ENCODE results near the gene ATP6V0A1. TPM values are rescaled to one million over a fixed set of nuclear protein-coding genes. Genes with fewer than 3 reads are reported as not detected.
"Not testable (repeated sequence)": the region's sequence is repeated elsewhere in the genome, so short reads cannot be mapped to it uniquely, and the experiment has no call there.

ATP6V0A1 gene
- total RNA-seq, 1 donor from 2014 or later = 103 TPM

DNA sequence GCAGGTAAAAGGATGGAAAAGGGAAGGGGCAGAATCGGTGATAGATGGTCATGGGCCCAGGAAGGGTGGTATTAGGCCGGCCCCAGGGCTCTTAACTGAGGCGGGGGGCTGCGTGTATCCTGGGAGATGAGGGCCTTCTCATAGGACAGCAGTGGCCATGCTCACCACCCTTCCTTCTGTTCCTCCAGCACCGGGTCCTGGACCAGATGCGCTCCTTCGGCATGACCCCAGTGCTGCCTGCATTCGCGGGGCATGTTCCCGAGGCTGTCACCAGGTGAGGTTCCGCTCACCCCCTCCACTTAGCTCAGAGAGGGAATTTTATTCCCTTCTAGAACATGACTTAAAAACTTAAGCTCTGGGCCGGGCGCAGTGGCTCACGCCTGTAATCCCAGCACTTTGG is 79.8 kb downstream of the ATP6V0A1 start:
- no peaks in the 10 kb centered on the region for H3K9me3 Mint-ChIP-seq (ENCODE audit: unreplicated experiment)
- no peak for DNase-seq (ENCODE audit: low spot score)
- TF ChIP-seq, protein P1, sequence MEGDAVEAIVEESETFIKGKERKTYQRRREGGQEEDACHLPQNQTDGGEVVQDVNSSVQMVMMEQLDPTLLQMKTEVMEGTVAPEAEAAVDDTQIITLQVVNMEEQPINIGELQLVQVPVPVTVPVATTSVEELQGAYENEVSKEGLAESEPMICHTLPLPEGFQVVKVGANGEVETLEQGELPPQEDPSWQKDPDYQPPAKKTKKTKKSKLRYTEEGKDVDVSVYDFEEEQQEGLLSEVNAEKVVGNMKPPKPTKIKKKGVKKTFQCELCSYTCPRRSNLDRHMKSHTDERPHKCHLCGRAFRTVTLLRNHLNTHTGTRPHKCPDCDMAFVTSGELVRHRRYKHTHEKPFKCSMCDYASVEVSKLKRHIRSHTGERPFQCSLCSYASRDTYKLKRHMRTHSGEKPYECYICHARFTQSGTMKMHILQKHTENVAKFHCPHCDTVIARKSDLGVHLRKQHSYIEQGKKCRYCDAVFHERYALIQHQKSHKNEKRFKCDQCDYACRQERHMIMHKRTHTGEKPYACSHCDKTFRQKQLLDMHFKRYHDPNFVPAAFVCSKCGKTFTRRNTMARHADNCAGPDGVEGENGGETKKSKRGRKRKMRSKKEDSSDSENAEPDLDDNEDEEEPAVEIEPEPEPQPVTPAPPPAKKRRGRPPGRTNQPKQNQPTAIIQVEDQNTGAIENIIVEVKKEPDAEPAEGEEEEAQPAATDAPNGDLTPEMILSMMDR (IDR thresholded peaks at IDR 0.05; ENCODE audit: unreplicated experiment) = no peak
- peaks cover 15% of the 10 kb centered on the region for H3K36me3 Mint-ChIP-seq (ENCODE audit: low read depth, unreplicated experiment)
- H3K27ac Mint-ChIP-seq (ENCODE audit: unreplicated experiment) = no peak overlapping the region
- H3K4me3 Mint-ChIP-seq (ENCODE audit: unreplicated experiment) = no peak overlapping the region
- peaks cover 7% of the 10 kb centered on the region for H3K27me3 Mint-ChIP-seq (ENCODE audit: unreplicated experiment)
- peaks cover 16% of the 10 kb centered on the region for H3K4me1 Mint-ChIP-seq (ENCODE audit: unreplicated experiment)

DNA sequence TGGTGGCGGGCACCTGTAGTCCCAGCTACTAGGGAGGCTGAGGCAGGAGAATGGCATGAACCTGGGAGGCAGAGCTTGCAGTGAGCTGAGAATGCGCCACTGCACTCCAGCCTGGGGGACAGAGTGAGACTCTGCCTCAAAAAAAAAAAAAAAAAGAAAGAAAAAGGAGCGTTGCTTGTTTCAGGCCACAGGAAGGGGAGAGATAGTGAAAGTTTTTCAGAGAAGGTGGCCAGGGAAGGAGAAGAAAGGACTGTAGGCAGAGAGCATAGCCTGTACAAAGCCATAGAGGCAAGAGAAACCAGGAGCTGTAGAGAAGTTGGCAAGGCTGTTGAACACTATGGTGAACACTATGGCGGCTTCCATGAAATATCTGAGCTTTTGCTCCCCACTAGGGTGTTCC is 81.9 kb downstream of the ATP6V0A1 start:
- H3K27me3 Mint-ChIP-seq (ENCODE audit: unreplicated experiment) = peaks cover 13% of the 10 kb centered on the region
- H3K9me3 Mint-ChIP-seq (ENCODE audit: unreplicated experiment); DNase-seq (ENCODE audit: low spot score); H3K4me3 Mint-ChIP-seq (ENCODE audit: unreplicated experiment): not testable (repeated sequence)
- H3K36me3 Mint-ChIP-seq (ENCODE audit: low read depth, unreplicated experiment) = peaks cover 15% of the 10 kb centered on the region
- peak overlapping the region; percentile 36 for H3K27ac Mint-ChIP-seq (ENCODE audit: unreplicated experiment)
- H3K4me1 Mint-ChIP-seq (ENCODE audit: unreplicated experiment) = peaks cover 12% of the 10 kb centered on the region

DNA sequence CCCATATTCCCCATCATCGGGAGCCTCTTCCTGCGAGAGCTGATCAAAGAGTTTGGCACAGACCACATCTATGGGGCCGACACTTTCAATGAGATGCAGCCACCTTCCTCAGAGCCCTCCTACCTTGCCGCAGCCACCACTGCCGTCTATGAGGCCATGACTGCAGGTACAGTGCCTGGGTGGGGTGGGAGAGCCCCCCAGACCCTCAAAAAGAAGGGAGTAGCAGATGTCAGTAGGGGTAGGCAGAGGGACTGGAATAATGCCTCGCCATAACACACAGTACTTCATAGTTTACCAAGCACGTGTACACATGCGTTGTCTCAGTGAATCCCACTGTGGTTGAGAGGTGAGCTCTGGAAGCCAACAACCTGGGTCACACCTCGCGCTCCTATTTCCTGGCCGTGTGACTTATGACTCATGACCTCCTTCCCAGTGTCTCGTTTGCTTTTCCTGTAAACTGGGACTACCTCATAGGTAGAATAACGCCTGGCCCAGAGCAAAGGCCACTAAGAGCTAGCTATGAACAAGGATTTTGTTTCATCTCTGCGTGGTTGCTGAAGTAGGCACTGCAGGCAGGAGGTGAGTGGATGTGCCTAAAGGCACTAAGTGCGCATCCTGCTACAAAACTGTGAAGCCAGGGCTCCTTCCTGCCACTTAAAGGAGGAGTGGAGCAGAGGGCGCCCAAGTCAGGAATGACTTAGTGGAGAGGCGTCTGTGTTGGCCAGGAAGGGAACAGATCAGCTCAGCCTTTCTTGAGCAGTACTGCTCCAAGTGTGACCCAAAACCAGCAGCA is 82.6 kb downstream of the ATP6V0A1 start:
- DNase-seq (ENCODE audit: low spot score) = no peak
- no peak overlapping the region for H3K4me3 Mint-ChIP-seq (ENCODE audit: unreplicated experiment)
- TF ChIP-seq, protein P1 (IDR thresholded peaks at IDR 0.05; ENCODE audit: unreplicated experiment) = no peak
- H3K9me3 Mint-ChIP-seq (ENCODE audit: unreplicated experiment) = no peaks in the 10 kb centered on the region
- peaks cover 15% of the 10 kb centered on the region for H3K36me3 Mint-ChIP-seq (ENCODE audit: low read depth, unreplicated experiment)
- peak overlapping the region; percentile 64 for H3K27ac Mint-ChIP-seq (ENCODE audit: unreplicated experiment)
- peaks cover 10% of the 10 kb centered on the region for H3K4me1 Mint-ChIP-seq (ENCODE audit: unreplicated experiment)
- peaks cover 13% of the 10 kb centered on the region for H3K27me3 Mint-ChIP-seq (ENCODE audit: unreplicated experiment)

DNA sequence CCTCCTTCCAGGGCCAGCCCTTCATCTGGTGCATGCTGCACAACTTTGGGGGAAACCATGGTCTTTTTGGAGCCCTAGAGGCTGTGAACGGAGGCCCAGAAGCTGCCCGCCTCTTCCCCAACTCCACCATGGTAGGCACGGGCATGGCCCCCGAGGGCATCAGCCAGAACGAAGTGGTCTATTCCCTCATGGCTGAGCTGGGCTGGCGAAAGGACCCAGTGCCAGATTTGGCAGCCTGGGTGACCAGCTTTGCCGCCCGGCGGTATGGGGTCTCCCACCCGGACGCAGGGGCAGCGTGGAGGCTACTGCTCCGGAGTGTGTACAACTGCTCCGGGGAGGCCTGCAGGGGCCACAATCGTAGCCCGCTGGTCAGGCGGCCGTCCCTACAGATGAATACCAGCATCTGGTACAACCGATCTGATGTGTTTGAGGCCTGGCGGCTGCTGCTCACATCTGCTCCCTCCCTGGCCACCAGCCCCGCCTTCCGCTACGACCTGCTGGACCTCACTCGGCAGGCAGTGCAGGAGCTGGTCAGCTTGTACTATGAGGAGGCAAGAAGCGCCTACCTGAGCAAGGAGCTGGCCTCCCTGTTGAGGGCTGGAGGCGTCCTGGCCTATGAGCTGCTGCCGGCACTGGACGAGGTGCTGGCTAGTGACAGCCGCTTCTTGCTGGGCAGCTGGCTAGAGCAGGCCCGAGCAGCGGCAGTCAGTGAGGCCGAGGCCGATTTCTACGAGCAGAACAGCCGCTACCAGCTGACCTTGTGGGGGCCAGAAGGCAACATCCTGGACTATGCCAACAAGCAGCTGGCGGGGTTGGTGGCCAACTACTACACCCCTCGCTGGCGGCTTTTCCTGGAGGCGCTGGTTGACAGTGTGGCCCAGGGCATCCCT is 84.8 kb downstream of the ATP6V0A1 start:
- H3K4me1 Mint-ChIP-seq (ENCODE audit: unreplicated experiment) = peaks cover 10% of the 10 kb centered on the region
- no peak overlapping the region for H3K27ac Mint-ChIP-seq (ENCODE audit: unreplicated experiment)
- H3K27me3 Mint-ChIP-seq (ENCODE audit: unreplicated experiment) = peaks cover 14% of the 10 kb centered on the region
- TF ChIP-seq, protein P1 (IDR thresholded peaks at IDR 0.05; ENCODE audit: unreplicated experiment) = no peak
- peaks cover 12% of the 10 kb centered on the region for H3K36me3 Mint-ChIP-seq (ENCODE audit: low read depth, unreplicated experiment)
- H3K4me3 Mint-ChIP-seq (ENCODE audit: unreplicated experiment) = no peak overlapping the region
- DNase-seq (ENCODE audit: low spot score) = no peak
- H3K9me3 Mint-ChIP-seq (ENCODE audit: unreplicated experiment) = no peaks in the 10 kb centered on the region

DNA sequence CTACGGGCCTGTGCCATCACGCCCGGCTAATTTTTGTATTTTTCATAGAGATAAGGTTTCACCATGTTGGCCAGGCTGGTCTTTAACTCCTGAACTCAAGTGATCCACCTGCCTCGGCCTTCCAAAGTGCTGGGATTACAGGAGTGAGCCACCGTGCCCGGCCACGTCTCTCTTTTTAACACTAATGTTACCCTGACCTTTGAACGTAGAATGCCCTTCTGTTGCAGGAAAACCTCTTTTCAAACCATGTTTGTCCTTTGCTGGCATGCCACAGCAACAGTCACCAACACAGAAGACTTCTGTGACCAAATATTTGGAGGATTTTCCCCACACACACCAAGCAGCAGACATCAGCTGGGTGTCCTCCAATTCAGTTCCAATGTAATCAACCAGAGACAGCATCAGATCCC is 86.2 kb downstream of the ATP6V0A1 start:
- Mint-ChIP-seq H3K9me3 (ENCODE audit: unreplicated experiment) (no peaks in the 10 kb centered on the region), H3K27me3 (ENCODE audit: unreplicated experiment) (peaks cover 16% of the 10 kb centered on the region), H3K4me1 (ENCODE audit: unreplicated experiment) (peaks cover 13% of the 10 kb centered on the region), H3K27ac (ENCODE audit: unreplicated experiment) (peak overlapping the region; percentile 50), H3K36me3 (ENCODE audit: low read depth, unreplicated experiment) (peaks cover 5% of the 10 kb centered on the region), H3K4me3 (ENCODE audit: unreplicated experiment) (no peak overlapping the region)
- TF ChIP-seq, protein P1 (IDR thresholded peaks at IDR 0.05; ENCODE audit: unreplicated experiment) = no peak
- no peak for DNase-seq (ENCODE audit: low spot score)

DNA sequence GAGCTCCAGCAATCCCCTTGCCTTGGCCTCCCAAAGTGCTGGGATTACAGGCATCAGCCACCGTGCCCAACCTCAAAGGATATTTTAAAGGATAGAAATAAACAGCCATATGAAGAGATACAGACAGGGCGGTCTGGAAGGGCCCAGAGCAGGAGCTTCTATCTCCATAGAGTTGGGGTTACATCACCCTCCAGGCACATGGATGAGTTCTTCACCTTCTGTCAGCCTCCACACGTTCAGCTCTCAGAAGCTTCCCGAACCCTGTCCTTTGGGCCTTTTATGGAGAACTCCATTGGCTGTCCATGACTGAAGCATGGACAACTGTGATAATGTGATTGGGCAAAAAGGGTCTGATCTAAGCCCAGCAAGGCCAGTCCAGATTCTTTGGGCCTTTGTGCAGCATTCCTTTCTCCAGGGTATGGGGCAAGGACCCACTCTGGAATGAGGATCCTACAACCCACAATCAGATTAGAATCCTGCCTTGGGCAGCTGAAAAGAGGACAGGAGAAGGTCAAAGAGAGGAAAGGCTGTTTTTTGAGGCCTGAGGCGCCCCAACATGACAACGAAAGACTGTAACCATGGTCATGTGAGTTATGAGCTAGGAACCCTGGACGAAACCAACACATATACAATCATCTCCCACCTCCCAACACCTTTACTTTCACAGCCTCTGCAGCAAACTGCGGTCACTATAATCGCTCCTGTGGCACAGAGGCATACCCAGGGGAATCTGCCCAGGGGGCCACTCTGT is 87.3 kb downstream of the ATP6V0A1 start:
- not testable (repeated sequence) for H3K27ac Mint-ChIP-seq (ENCODE audit: unreplicated experiment); H3K36me3 Mint-ChIP-seq (ENCODE audit: low read depth, unreplicated experiment); H3K4me3 Mint-ChIP-seq (ENCODE audit: unreplicated experiment); H3K9me3 Mint-ChIP-seq (ENCODE audit: unreplicated experiment); DNase-seq (ENCODE audit: low spot score)
- Mint-ChIP-seq H3K27me3 (ENCODE audit: unreplicated experiment) (peaks cover 11% of the 10 kb centered on the region), H3K4me1 (ENCODE audit: unreplicated experiment) (peaks cover 11% of the 10 kb centered on the region)
